ENCODE results near the gene KCNQ1. TPM values are rescaled to one million over a fixed set of nuclear protein-coding genes. Genes with fewer than 3 reads are reported as not detected.

KCNQ1 gene
- total and polyA plus RNA-seq, 2 of the 13 experiments (the other 11 are each of a cell fraction or from before 2014, with no cell fraction given): 0.02 to 0.08 TPM

- TF ChIP-seq TFDP1 (CRISPR knock-in tag; IDR thresholded peaks at IDR 0.05; ENCODE audit: borderline replicate concordance) (peak; percentile 76; the same call in 1 of the 2 replicates), ZNF768 (CRISPR knock-in tag; IDR thresholded peaks at IDR 0.05) (peak; percentile 55; the same call in 1 of the 2 replicates), ZNF761 (CRISPR knock-in tag; conservative IDR thresholded peaks at IDR 0.05) (0 out of 2 replicates have a peak, but pooled peaks have one; percentile 43), MAX (IDR thresholded peaks at IDR 0.05) (0 out of 2 replicates have a peak, but pooled peaks have one; percentile 16), ZNF883 (CRISPR knock-in tag; IDR thresholded peaks at IDR 0.05; ENCODE audit: not compliant biosample characterization) (peak; percentile 29)
These were observed 88.1 kb downstream of the KCNQ1 start (continued) for GRCh38 chr11:2532704-2533586.

GRCh38 chr11:2533587-2534133 lies 88.9 kb downstream of the KCNQ1 start:
- ChIA-PET CTCF (ENCODE audit: low intra/inter-chr PET ratio, low total read pairs) (interaction anchor here (0.9 to 3.8 kb wide), 4 partner anchors 104 to 487 kb away, joined by 3 to 148 read pairs (median 60); partner anchors contain the start of gene CDKN1C), POLR2A (interaction anchor here (0.7 to 3.3 kb wide), 8 partner anchors 29 to 359 kb away, joined by 3 to 27 read pairs (median 5); partner anchors contain the start of gene KCNQ1OT1)
- peak; percentile 85 for DNase-seq (ENCODE audit: low spot score)
- H3K4me2 ChIP-seq (ENCODE audit: low read depth, low read length): peak overlapping the region; percentile 63
- H3K9ac ChIP-seq (ENCODE audit: insufficient read depth, low read depth, low read length): peak overlapping the region; percentile 19
- H3K9me3 ChIP-seq (ENCODE audit: low read length): no peaks in the 10 kb centered on the region
- FAIRE-seq: no peak
- no peak overlapping the region for H2AFZ ChIP-seq (ENCODE audit: low read length)
- H3K27ac ChIP-seq (ENCODE audit: extremely low read length, insufficient read depth, low read length): no peak overlapping the region
- peaks cover 32% of the 10 kb centered on the region for H3K4me1 ChIP-seq (ENCODE audit: insufficient read depth, low read length)
- no TSS peak for BruUV-seq (replicated peaks)
- peak; percentile 59 for ATAC-seq
- no peaks in the 10 kb centered on the region for H3K36me3 ChIP-seq (replicated peaks in 1 of 2; ENCODE audit: control insufficient read depth in 1 of 2, insufficient read depth in 2 of 2, low read length in 2 of 2)
- H4K20me1 ChIP-seq (ENCODE audit: insufficient read depth, low read length): no peaks in the 10 kb centered on the region
- H3K27me3 ChIP-seq (ENCODE audit: control insufficient read depth in 1 of 2, insufficient read depth in 2 of 2, low read length in 2 of 2): peaks cover 12 to 65% of the 10 kb centered on the region in 2 experiments; a peak in 4 of 5 replicates
- 31% methylated on average over 12 of the region's 22 CpGs for WGBS (ENCODE audit: low lambda C conversion rate)
- H3K4me3 ChIP-seq (replicated peaks in 1 of 3; ENCODE audit: insufficient read depth in 1 of 3, low read depth in 2 of 3, low read length in 3 of 3): peak overlapping the region in 1 of 3 experiments; percentile 29; a peak in 1 of 6 replicates
- H3K79me2 ChIP-seq (ENCODE audit: insufficient read depth, low read length): no peaks in the 10 kb centered on the region
- intact Hi-C loops (cut with micrococcal nuclease; ENCODE audit: unreplicated experiment) (loop anchor here (1.0 to 10.0 kb wide), 3 partner anchors 119 to 397 kb away; no protein-coding TSS in a partner anchor), in situ Hi-C loops (cut with HindIII; ENCODE audit: extremely low pct_ligation_motif_present, low pct_unique_long_range_greater_than_20kb) (loop anchor here (5.0 to 10.0 kb wide), 3 partner anchors 106 to 354 kb away; partner anchors contain the start of gene CDKN1C)
- TF ChIP-seq ZNF792 (CRISPR knock-in tag; IDR thresholded peaks at IDR 0.05): no peak
- peak; percentile 95 for TF ChIP-seq ATF3 (CRISPR knock-in tag; IDR thresholded peaks at IDR 0.05)
- peak; percentile 11; the same call in 1 of the 2 replicates for TF ChIP-seq ZNF263 (CRISPR knock-in tag; IDR thresholded peaks at IDR 0.05)
- 0 out of 2 replicates have a peak, but pooled peaks have one; percentile 14 for TF ChIP-seq MED1 (CRISPR knock-in tag; IDR thresholded peaks at IDR 0.05)
- no peak for TF ChIP-seq KDM3A (CRISPR knock-in tag; IDR thresholded peaks at IDR 0.05; ENCODE audit: low read depth)
- TF ChIP-seq STAG1 (CRISPR knock-in tag; IDR thresholded peaks at IDR 0.05): peak; percentile 26; the same call in 1 of the 2 replicates
- no peak for TF ChIP-seq MXD3 (CRISPR knock-in tag; IDR thresholded peaks at IDR 0.05)
- TF ChIP-seq ATF7 (IDR thresholded peaks at IDR 0.05): peak; percentile 84
- peak; percentile 63; the same call in 1 of the 2 replicates for TF ChIP-seq ATF7 (CRISPR knock-in tag; IDR thresholded peaks at IDR 0.05)
- TF ChIP-seq ATF4 (CRISPR knock-in tag; IDR thresholded peaks at IDR 0.05): 0 out of 4 replicates have a peak, but pooled peaks of 1 of the 2 experiments have one; percentile 10
- peak; percentile 42; the same call in 1 of the 2 replicates for TF ChIP-seq FOXO1 (CRISPR knock-in tag; IDR thresholded peaks at IDR 0.05)
- TF ChIP-seq RXRB (CRISPR knock-in tag; IDR thresholded peaks at IDR 0.05; ENCODE audit: borderline replicate concordance): peak; percentile 44; the same call in 1 of the 2 replicates
- peak; percentile 49; the same call in 1 of the 2 replicates for TF ChIP-seq RXRA (CRISPR knock-in tag; IDR thresholded peaks at IDR 0.05)

All from HepG2 (cell line).